GM12872 (cell line): Measurements from ENCODE around the gene POC1B.

Experiments used
- CTCF ChIP-seq: IDR thresholded peaks from 3 replicates; pipeline ENCODE4 v1.5.1; 2011; ENCODE audit warnings: low read depth, mild to moderate bottlenecking, low read length, moderate library complexity; ENCODE audit not compliant: insufficient read depth

POC1B gene

GRCh38 chr12:89567691-89568239 is 41.9 kb upstream of the POC1B start:
- TF ChIP-seq CTCF: no peak

- no peak for TF ChIP-seq CTCF
Observed at GRCh38 chr12:89566615-89567014, 40.8 kb upstream of the POC1B start.

- TF ChIP-seq CTCF: no peak
Observed at GRCh38 chr12:89565002-89565401, 39.2 kb upstream of the POC1B start.

GRCh38 chr12:89559753-89560152 is 33.9 kb upstream of the POC1B start:
- TF ChIP-seq CTCF: no peak

GRCh38 chr12:89556976-89557375 is 31.1 kb upstream of the POC1B start:
- TF ChIP-seq CTCF: no peak

GRCh38 chr12:89552376-89552775 is 26.5 kb upstream of the POC1B start:
- TF ChIP-seq CTCF: no peak

GRCh38 chr12:89551747-89552146 is 25.9 kb upstream of the POC1B start:
- TF ChIP-seq CTCF: no peak

- no peak for TF ChIP-seq CTCF
Observed at GRCh38 chr12:89547101-89547500, 21.3 kb upstream of the POC1B start.
